Measurements from ENCODE around the gene GALNT16.

GALNT16 gene

GRCh38 chr14:69252851-69253250 lies 7.1 kb upstream of the GALNT16 start:
- TF ChIP-seq, protein P1, sequence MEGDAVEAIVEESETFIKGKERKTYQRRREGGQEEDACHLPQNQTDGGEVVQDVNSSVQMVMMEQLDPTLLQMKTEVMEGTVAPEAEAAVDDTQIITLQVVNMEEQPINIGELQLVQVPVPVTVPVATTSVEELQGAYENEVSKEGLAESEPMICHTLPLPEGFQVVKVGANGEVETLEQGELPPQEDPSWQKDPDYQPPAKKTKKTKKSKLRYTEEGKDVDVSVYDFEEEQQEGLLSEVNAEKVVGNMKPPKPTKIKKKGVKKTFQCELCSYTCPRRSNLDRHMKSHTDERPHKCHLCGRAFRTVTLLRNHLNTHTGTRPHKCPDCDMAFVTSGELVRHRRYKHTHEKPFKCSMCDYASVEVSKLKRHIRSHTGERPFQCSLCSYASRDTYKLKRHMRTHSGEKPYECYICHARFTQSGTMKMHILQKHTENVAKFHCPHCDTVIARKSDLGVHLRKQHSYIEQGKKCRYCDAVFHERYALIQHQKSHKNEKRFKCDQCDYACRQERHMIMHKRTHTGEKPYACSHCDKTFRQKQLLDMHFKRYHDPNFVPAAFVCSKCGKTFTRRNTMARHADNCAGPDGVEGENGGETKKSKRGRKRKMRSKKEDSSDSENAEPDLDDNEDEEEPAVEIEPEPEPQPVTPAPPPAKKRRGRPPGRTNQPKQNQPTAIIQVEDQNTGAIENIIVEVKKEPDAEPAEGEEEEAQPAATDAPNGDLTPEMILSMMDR (IDR thresholded peaks at IDR 0.05; ENCODE audit: low read length, missing control alignments): no peak
- H3K4me3 ChIP-seq (replicated peaks; ENCODE audit: low read depth, low read length): no peak overlapping the region
- no peak for DNase-seq (ENCODE audit: low read depth)

GRCh38 chr14:69259168-69259526 lies 811 bp upstream of the GALNT16 start:
- no peak for DNase-seq (ENCODE audit: low read depth)
- peak overlapping the region; percentile 49 for H3K4me3 ChIP-seq (replicated peaks; ENCODE audit: low read depth, low read length)
- TF ChIP-seq, protein P1 (IDR thresholded peaks at IDR 0.05; ENCODE audit: low read length, missing control alignments): no peak

GRCh38 chr14:69260190-69260860 lies 367 bp downstream of the GALNT16 start:
- H3K4me3 ChIP-seq (replicated peaks; ENCODE audit: low read depth, low read length): peak overlapping the region; percentile 49
- TF ChIP-seq, protein P1 (IDR thresholded peaks at IDR 0.05; ENCODE audit: low read length, missing control alignments): no peak
- DNase-seq (ENCODE audit: low read depth): no peak

GRCh38 chr14:69260861-69261564 lies 1.1 kb downstream of the GALNT16 start:
- TF ChIP-seq, protein P1 (IDR thresholded peaks at IDR 0.05; ENCODE audit: low read length, missing control alignments): peak; percentile 24
- no peak overlapping the region for H3K4me3 ChIP-seq (replicated peaks; ENCODE audit: low read depth, low read length)
- DNase-seq (ENCODE audit: low read depth): no peak

- no peak for DNase-seq (ENCODE audit: low read depth)
- H3K4me3 ChIP-seq (replicated peaks; ENCODE audit: low read depth, low read length): no peak overlapping the region
- TF ChIP-seq, protein P1 (IDR thresholded peaks at IDR 0.05; ENCODE audit: low read length, missing control alignments): no peak
Observed at GRCh38 chr14:69261761-69262331, 1.9 kb downstream of the GALNT16 start.

GRCh38 chr14:69262516-69262915 lies 2.6 kb downstream of the GALNT16 start:
- no peak overlapping the region for H3K4me3 ChIP-seq (replicated peaks; ENCODE audit: low read depth, low read length)
- TF ChIP-seq, protein P1 (IDR thresholded peaks at IDR 0.05; ENCODE audit: low read length, missing control alignments): no peak

More at GRCh38 chr14:69262516-69262915, 2.6 kb downstream of the GALNT16 start:
- DNase-seq (ENCODE audit: low read depth): no peak

All from fibroblast of pulmonary artery (primary cell).